ENCODE results near the gene ESRRA. TPM values are rescaled to one million over a fixed set of nuclear protein-coding genes. Genes with fewer than 3 reads are reported as not detected.

ESRRA gene
- polyA plus RNA-seq, 1 donor (not counting 4 experiments of a cell fraction or from before 2014, with no cell fraction given): 20.8 TPM

- Histone ChIP-seq H3K4me1 (ENCODE audit: control insufficient read depth, extremely low read depth, insufficient read depth, low read length) (peaks cover 18% of the 10 kb centered on the region), H3K9me1 (ENCODE audit: control insufficient read depth, extremely low read depth, insufficient read depth, low read length) (no peaks in the 10 kb centered on the region), H3K36me3 (ENCODE audit: control insufficient read depth in 2 of 2, extremely low read depth in 1 of 2, insufficient read depth in 2 of 2, low read length in 2 of 2) (no peaks in the 10 kb centered on the region), H3K79me2 (ENCODE audit: control insufficient read depth, insufficient read depth, low read length) (no peaks in the 10 kb centered on the region), H3K9me3 (ENCODE audit: control insufficient read depth, low read depth, low read length) (no peaks in the 10 kb centered on the region), H3K9ac (ENCODE audit: control insufficient read depth, extremely low read depth, insufficient read depth, low read length) (no peak overlapping the region), H4K20me1 (ENCODE audit: control insufficient read depth, extremely low read depth, insufficient read depth, low read length) (no peaks in the 10 kb centered on the region), H3K27me3 (ENCODE audit: control insufficient read depth, extremely low read depth, insufficient read depth, low read length) (peaks cover 53% of the 10 kb centered on the region), H3K4me2 (ENCODE audit: control insufficient read depth, extremely low read depth, insufficient read depth, low read depth, low read length) (no peak overlapping the region), H3K4me3 (ENCODE audit: control insufficient read depth in 2 of 3, extremely low read depth in 1 of 3, insufficient read depth in 2 of 3, low read depth in 1 of 3, low read length in 3 of 3) (no peak overlapping the region), H3K27ac (ENCODE audit: control insufficient read depth, insufficient read depth, low read length) (no peak overlapping the region), H2AFZ (ENCODE audit: control insufficient read depth, low read length) (no peak overlapping the region)
- no peak for FAIRE-seq
- dilution Hi-C loops (cut with MboI; ENCODE audit: extremely low pct_ligation_motif_present, low sequenced_read_pairs): no loop called here
- no peak for DNase-seq (ENCODE audit: low read depth, low spot score)
- TF ChIP-seq EZH2 (IDR thresholded peaks at IDR 0.05; ENCODE audit: low read length): no peak
- TF ChIP-seq CTCF (optimal IDR thresholded peaks at IDR 0.05 in 1 of 3, IDR thresholded peaks at IDR 0.05 in 1 of 3, conservative IDR thresholded peaks at IDR 0.05 in 1 of 3; ENCODE audit: extremely low read depth in 1 of 3, insufficient read depth in 2 of 3, low read length in 3 of 3): no peak
These were observed 7.5 kb upstream of the ESRRA start for GRCh38 chr11:64297699-64298358.

GRCh38 chr11:64298966-64299846 is 6.1 kb upstream of the ESRRA start:
- FAIRE-seq (no peak), DNase-seq (ENCODE audit: low read depth, low spot score) (no peak)
- Histone ChIP-seq H3K79me2 (ENCODE audit: control insufficient read depth, insufficient read depth, low read length) (no peaks in the 10 kb centered on the region), H3K27me3 (ENCODE audit: control insufficient read depth, extremely low read depth, insufficient read depth, low read length) (peaks cover 42% of the 10 kb centered on the region), H3K4me2 (ENCODE audit: control insufficient read depth, extremely low read depth, insufficient read depth, low read depth, low read length) (peak overlapping the region; percentile 64), H3K9ac (ENCODE audit: control insufficient read depth, extremely low read depth, insufficient read depth, low read length) (no peak overlapping the region), H3K9me1 (ENCODE audit: control insufficient read depth, extremely low read depth, insufficient read depth, low read length) (no peaks in the 10 kb centered on the region), H3K36me3 (ENCODE audit: control insufficient read depth in 2 of 2, extremely low read depth in 1 of 2, insufficient read depth in 2 of 2, low read length in 2 of 2) (no peaks in the 10 kb centered on the region), H4K20me1 (ENCODE audit: control insufficient read depth, extremely low read depth, insufficient read depth, low read length) (no peaks in the 10 kb centered on the region), H3K27ac (ENCODE audit: control insufficient read depth, insufficient read depth, low read length) (no peak overlapping the region), H3K9me3 (ENCODE audit: control insufficient read depth, low read depth, low read length) (no peaks in the 10 kb centered on the region), H3K4me3 (ENCODE audit: control insufficient read depth in 2 of 3, extremely low read depth in 1 of 3, insufficient read depth in 2 of 3, low read depth in 1 of 3, low read length in 3 of 3) (peak overlapping the region in 1 of 3 experiments; percentile 34), H3K4me1 (ENCODE audit: control insufficient read depth, extremely low read depth, insufficient read depth, low read length) (peaks cover 22% of the 10 kb centered on the region), H2AFZ (ENCODE audit: control insufficient read depth, low read length) (no peak overlapping the region)
- TF ChIP-seq EZH2 (IDR thresholded peaks at IDR 0.05; ENCODE audit: low read length) (peak; percentile 69), CTCF (optimal IDR thresholded peaks at IDR 0.05 in 1 of 3, IDR thresholded peaks at IDR 0.05 in 1 of 3, conservative IDR thresholded peaks at IDR 0.05 in 1 of 3; ENCODE audit: extremely low read depth in 1 of 3, insufficient read depth in 2 of 3, low read length in 3 of 3) (no peak)
- dilution Hi-C loops (cut with MboI; ENCODE audit: extremely low pct_ligation_motif_present, low sequenced_read_pairs): no loop called here
